NOMO-1 (cell line): Measurements from ENCODE around the gene INAFM1.

ENCODE experiments used
- DNase-seq, 2 experiments: peaks; one replicate each; lab custom pipeline; 2025; ENCODE audit not compliant: unreplicated experiment in 2 of 2; lab: John Stamatoyannopoulos, UW

Gene INAFM1

DNA sequence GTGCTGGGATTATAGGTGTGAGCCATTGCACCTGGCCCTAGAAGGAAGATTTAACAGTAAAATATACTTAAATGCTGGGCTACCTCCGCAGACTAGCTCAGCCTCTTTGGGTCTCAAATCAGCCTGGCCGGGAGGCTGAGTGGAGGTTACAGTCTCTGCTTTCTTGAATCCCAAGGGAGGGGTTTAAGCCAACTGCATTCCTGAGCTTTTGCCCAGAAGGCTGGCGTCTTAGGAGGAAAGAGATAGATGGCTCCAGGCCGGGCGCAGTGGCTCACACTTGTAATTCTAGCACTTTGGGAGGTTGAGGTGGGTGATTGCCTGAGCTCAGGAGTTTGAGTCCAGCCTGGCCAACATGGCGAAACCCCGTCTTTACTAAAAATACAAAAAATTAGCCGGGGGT lies 34.4 kb downstream of the INAFM1 start:
- DNase-seq = no peak

GRCh38 chr19:47309608-47310007 lies 34.9 kb downstream of the INAFM1 start, which contains the start of gene C5AR1:
Gene C5AR1, plus strand, starts transcription at chr19:47309861. Its CDS starts 35 bp downstream, at chr19:47309896.
- peak; percentile 12 to 35 for DNase-seq

DNA sequence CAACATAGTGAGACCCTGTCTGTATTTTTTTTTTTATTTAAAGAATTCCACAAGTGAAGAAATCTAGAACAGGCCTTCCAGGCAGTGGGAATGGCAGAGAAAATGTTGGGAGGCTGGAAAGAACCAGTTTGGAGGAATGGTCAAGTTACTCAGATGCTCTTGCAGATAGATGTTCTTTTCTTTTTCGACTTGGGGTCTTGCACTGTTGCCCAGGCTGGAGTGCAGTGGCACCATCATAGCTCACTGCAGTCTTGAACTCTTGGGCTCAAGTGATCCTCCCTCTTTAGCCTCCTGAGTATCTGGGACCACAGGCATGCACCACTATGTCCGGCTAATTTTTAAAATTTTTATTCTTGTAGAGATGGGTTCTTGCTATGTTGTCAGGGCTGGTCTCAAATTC lies 35.6 kb downstream of the INAFM1 start:
- DNase-seq = no peak

DNA sequence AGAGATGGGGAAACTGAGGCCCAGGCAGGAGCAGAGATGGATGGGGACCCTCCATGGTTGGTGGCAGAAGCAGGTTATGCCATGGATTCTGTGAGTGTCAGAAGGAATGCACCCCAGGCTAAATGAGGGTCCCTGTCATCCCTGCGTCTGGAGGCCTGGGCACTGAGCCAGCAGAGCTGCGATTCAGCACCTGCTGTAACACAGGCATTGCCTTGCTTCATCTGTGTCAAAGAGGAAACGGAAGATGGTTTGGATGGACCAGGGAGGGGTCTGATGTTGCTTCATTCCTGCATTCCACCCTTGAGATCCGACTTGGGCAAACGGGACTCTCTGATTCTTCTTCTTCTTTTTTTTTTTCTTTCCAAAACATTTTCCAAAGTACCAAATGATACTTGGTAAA lies 36.1 kb downstream of the INAFM1 start:
- DNase-seq = peak; percentile 77 to 87

GRCh38 chr19:47312366-47313006 lies 37.8 kb downstream of the INAFM1 start:
- no peak for DNase-seq

DNA sequence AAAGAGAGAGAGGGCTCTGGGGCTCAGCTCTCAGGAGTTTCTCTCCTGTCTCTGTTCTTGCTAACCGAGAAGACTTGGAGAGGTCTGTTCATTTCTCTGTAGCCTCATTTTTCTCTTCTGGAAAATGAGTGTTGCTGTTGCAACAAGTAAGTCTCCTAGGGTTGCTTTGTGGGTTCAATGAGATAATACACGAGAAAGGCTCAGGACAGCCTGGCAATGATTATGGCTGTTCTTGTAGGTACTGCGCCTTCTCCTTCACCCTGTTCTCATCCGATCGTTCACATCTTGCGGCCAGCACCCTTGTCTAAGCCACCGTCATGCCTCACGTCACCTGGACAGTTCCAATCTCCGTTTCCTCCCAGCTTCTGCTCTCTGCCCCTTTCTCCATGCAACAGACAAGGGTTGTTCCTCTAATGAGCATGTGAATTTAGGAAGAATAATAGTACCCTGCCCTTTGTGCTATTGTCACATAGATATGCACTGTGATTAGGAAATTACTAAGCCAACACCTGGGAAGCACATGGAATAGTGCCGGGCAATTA lies 39.1 kb downstream of the INAFM1 start:
- no peak for DNase-seq

- DNase-seq = peak; percentile 90 to 98
Measured at GRCh38 chr19:47315125-47315821, 40.6 kb downstream of the INAFM1 start.

- DNase-seq = no peak
Measured at GRCh38 chr19:47316513-47316912, 41.8 kb downstream of the INAFM1 start.

DNA sequence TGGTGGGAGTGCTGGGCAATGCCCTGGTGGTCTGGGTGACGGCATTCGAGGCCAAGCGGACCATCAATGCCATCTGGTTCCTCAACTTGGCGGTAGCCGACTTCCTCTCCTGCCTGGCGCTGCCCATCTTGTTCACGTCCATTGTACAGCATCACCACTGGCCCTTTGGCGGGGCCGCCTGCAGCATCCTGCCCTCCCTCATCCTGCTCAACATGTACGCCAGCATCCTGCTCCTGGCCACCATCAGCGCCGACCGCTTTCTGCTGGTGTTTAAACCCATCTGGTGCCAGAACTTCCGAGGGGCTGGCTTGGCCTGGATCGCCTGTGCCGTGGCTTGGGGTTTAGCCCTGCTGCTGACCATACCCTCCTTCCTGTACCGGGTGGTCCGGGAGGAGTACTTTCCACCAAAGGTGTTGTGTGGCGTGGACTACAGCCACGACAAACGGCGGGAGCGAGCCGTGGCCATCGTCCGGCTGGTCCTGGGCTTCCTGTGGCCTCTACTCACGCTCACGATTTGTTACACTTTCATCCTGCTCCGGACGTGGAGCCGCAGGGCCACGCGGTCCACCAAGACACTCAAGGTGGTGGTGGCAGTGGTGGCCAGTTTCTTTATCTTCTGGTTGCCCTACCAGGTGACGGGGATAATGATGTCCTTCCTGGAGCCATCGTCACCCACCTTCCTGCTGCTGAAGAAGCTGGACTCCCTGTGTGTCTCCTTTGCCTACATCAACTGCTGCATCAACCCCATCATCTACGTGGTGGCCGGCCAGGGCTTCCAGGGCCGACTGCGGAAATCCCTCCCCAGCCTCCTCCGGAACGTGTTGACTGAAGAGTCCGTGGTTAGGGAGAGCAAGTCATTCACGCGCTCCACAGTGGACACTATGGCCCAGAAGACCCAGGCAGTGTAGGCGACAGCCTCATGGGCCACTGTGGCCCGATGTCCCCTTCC lies 45.5 kb downstream of the INAFM1 start:
- no peak for DNase-seq

DNA sequence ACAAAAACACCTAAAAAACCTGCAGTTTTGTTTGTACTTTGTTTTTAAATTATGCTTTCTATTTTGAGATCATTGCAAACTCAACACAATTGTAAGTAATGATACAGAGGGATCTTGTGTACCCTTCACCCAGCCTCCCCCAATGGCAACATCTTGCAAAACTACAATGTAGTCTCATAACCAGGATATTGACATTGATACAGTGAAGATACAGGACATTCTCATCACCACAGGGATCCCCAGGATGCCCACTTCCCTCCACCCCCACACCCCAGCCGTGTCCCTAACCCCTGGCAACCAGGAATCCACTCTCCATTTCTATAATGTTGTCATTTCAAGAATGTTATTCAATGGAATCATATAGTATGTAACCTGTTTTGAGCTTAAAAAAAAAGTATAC lies 46.9 kb downstream of the INAFM1 start:
- no peak for DNase-seq

DNA sequence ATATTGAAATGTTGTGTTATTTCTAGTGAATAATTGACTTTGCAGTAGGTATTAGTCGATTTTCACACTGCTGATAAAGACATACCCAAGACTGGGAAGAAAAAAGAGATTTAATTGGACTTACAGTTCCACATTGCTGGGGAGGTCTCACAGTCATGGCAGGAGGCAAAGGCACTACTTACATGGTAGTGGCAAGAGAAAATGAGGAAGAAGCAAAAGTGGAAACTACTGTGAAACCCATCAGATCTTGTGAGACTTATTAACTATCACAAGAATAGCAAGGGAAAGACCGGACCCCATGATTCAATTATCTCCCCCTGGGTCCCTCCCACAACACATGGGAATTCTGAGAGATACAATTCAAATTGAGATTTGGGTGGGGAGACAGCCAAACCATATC lies 47.4 kb downstream of the INAFM1 start:
- peak; percentile 8 to 74 for DNase-seq

DNA sequence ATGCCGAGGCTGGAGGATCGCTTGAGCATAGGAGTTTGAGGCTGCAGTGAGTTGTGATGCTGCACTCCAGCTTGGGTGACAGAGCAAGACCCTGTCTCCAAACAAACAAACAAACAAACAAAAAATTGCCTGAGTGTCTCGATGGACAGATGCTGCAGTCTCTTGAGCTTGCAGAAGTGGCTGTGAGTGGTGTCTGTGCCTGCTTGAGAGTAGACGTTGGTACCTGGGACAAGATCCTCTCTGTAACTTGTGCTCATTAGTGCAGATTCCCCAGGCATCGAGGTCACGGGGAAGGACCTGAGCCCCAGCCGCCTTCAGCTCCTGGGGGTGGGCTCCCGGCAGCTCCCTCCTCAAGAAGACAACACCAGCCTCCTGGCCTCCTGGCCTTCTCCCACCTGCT lies 48.7 kb downstream of the INAFM1 start:
- no peak for DNase-seq

DNA sequence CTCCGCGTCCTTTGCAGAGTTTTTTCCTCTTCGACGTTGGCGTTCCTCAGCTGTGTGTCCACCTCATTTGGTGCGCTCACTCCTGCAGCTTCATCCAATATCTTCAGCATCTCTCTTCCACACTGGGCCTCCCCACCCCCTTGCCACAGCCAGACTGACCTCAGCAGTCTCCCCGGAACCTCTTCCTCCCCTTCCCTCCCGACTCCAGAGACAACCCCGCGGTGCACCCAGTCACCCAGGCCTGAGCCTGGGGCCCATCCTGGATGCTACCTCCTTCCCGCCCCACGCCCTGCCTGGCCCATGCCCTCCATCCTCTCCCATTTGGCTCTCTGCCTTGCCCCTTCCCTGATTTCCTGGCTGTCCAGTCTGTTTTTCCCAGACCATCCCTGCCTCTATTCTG lies 49.2 kb downstream of the INAFM1 start:
- DNase-seq = no peak

DNA sequence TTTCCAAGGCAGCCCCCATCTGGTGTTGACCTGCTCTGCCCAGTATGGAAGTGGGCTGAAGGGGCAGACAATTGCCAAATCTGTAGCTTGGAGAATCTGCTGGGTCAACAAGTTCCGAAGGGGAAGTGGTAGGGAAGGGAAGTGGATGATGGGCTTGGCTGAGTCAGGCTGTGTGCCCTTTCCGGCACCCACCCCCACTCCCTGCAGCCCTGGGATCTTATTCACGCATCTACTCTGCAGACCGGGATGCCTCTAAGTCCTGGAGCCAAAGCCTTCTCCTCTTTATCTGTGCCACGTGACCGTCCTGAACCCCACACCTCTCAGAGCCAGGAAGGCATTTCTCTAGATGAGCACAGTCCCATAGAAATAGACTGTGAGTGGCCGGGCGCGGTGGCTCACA lies 49.8 kb downstream of the INAFM1 start:
- peak; percentile 62 to 66 for DNase-seq
